OCI-M2 (cell line): ENCODE data around the gene ESR2.
"Not testable (repeated sequence)": the region's sequence is repeated elsewhere in the genome, so short reads cannot be mapped to it uniquely, and the experiment has no call there.

Experiments used
- DNase-seq: peaks from one replicate; lab custom pipeline; 2025; ENCODE audit not compliant: unreplicated experiment; lab: John Stamatoyannopoulos, UW

Gene ESR2

DNA sequence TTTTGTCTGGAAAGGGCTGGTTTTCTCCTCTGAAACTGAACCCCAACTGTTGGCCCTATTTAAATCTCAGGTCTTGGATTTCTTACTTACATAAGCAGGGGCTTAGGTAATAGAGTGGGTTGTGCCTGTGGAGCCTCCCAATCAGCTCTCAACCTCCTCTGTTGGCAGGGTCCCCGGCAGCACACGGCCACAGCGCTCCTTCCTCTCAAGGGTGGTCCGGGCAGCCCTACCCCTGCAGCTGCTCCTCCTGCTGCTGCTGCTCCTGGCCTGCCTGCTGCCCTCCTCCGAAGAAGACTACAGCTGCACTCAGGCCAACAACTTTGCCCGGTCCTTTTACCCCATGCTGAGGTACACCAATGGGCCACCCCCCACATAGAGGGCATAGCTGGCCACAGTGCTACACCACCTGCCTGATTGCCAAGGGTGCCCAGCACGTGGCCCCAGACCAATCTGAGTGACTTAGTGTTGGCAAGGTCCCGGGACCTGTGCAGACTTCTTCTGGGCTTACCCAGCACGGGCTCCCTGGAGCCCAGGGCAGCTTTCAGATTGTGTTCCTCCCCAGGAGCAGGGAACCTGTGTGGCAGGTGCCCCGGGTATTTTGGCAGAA is 68.9 kb downstream of the ESR2 start:
- DNase-seq: no peak

DNA sequence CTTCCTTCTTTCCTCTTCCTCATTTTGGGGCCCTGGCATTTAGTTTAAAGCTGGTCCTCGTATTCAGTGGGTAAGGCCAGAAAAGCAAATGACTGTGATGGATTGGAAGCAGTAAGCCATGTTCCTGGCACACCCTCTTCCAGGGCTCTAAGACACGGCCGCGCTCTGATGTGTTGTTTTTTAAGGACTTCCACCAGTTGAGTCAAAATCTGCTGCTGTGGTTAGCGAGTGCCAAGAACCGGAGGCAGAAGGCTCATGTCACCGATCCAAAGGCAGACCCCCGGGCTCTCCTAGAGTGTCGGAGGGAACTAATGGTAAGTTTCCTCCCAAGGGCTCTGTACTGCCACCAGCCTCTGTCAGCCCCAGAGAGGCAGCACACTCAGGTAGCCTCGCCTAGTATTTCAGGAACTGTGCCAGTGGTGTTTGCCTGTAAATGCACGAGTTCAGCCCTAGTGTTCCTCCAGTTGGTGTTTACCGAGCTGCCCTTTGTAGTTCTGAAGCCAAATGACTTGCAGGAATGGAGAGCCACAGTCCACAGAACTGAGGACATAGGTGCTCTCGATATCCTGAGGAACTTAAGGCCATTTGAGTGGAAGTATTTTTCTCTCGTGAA is 72.7 kb downstream of the ESR2 start:
- DNase-seq: no peak

DNA sequence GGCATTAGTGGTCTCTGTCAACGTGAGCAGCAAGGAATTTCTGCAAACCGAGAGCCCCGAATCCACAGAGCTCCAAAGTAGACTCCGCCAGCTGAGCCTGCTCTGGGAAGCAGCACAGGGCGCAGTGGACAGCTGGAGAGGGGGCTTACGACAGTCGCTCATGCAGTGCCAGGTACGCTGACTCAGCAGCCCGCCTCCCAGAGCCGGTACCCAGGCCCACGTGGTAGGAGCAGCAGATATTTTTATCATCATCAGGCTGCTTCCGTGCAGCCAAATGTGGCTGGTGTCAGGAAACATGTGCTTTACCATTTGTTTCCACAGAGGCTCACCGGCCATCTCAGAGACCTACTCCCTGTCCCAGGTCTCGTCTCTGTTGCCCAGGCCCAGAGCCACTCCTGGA is 73.7 kb downstream of the ESR2 start:
- DNase-seq: no peak

DNA sequence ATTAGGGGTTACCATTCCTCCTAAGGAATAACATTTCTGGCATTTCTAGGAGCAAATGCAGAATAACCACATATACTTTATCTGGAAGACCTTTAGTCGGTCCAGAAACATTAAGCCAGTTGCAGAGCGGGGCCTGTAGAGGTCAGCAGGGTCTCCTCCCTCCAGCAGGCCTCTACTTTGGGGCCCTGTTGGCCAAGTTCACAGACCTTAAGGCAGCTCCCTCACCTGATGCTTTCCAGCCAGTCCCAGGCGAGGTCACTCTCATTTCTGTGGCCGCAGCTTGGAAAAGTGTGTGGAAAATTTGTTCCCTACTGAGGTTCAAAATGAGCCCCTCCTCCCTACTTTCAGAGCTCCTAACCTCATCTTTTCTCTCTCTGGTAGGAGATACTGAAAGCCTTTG is 74.1 kb downstream of the ESR2 start:
- DNase-seq: no peak

DNA sequence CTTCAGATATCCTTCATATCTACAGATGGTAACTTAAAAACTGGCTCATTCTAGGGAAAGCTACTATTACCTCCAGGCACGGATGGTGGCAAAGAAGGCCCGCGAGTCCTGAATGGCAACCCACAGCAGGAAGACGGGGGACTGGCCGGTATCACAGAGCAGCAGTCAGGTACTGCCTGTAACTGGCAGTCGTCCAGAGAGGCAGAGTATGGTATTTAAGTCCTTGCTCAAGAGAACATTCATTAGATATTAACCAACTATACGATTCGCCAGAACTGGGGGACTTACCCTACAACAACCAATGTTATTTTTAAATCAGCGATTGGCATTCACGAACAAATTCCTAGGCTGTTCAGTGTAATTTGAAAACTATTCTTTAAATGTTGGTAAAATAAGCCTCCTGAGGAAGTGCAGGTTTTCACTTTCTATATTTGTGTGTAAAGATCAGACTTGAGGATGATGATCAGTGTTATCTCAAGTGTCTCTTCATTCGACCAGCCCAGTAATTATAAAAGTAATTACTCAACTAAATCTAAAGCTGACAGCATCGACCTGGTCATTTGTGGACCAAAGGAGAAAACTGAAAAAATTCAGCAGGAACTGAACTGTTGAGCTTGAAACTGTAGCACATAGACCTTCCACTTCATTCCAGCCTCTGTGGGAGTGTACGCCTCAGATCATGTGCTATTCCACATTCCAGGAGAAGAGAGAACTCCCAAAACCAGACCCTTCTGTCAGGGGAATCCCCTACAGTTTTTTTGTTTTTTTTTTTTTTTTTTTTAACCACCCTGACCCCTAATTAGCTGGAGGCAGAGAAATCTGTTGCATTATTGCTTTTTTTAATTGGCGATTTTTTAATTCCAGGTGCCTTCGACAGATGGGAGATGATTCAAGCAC is 75.6 kb downstream of the ESR2 start:
- DNase-seq: no peak

DNA sequence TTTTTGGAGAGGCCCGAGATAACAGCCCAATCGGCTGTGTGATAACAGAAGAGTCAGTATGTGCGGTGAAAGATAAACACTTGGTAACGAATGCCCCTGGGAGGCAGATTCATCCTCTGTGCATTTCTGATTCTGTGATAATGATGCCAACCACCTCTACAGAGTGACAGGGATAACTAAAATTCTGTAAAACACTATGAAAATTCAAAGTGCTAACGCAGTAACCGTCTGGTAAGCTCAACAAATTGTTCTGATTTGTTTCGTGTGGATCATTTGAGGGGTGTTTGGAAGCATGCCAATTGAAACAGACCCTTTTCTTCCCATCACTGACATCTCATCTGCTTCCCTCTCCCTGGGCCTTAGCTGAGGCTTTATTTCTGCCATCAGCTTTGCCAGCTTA is 76.3 kb downstream of the ESR2 start:
- no peak for DNase-seq

DNA sequence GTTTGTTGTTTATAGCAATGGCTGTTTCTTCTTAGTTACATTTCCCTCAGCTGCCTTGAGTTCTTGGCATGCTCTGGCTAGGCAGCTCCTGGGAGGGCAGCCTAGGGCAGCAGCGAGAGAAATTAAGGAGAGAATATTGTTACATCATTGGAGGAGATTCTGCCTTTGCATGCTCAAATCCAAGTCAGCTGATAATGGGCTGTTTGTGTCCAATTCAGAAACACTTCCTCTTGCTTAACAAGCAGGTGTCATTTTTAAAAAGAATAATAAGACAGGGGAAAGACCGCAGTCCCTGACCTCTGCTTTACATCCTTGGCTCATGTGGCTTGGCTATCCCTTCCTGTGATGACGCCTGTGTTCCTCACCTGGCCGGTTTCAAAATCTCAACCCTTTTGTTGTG is 76.9 kb downstream of the ESR2 start:
- DNase-seq: no peak

DNA sequence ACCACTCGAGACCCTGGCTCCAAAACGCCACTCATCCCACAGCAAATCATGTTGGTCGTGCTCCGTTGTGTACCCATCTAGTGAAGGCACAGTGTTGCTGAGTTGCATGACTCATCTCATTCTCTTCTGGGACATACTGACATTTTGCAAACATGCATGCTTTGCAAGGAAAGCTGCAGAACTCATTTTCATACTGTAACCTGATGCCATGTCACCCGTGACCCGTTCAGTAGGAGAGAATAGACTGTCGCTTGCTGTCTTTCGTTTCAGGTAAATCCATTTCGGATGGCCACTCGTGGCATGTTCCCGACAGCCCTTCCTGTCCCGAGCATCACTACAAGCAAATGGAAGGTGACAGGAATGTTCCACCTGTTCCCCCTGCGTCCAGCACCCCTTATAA is 78.2 kb downstream of the ESR2 start:
- no peak for DNase-seq

DNA sequence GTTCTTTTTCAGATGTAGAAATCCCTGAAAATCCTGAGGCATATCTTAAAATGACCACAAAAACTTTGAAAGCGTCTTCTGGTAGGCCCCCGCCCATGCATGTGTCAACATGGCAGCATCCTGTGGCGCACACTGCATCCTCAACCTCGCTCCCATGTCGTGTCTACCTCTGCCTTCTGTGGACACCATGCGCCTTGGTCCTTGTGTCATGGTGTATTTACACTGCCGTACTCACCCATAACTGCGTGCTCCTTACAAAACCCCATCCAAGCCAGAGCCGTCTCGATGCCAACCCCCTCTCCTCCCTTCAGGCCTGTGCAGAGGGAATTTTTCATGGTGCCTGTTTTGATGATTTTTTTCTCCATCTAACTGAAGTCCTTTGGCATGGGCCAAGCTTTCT is 78.9 kb downstream of the ESR2 start:
- DNase-seq: no peak

DNA sequence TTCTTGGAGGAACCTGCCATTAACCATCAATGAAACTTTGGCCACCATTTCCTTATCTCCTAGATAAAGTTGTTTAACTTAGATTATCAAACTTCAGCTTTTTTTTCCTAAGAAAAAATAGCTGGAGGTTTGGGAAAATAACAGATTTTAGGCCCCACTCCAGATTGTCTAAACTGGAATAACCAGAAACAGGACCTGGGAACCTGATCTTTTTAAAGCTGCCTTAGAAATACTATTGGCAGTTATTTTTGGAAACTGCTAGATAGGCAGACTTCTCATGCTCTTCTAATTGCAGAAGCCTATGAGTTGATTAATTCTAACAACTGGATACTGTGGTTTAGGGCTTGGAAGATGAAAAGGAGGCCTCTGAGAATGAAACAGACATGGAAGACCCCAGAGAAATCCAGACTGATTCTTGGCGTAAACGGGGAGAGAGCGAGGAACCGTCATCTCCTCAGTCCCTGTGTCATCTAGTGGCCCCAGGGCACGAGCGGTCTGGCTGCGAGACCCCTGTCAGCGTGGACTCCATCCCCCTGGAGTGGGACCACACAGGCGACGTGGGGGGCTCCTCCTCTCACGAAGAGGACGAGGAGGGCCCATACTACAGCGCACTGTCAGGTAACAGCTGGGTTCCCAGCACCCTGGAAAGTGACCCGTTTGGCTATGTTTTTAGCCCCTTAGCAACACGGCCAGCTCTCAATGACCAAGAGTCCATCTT is 80.2 kb downstream of the ESR2 start:
- no peak for DNase-seq

DNA sequence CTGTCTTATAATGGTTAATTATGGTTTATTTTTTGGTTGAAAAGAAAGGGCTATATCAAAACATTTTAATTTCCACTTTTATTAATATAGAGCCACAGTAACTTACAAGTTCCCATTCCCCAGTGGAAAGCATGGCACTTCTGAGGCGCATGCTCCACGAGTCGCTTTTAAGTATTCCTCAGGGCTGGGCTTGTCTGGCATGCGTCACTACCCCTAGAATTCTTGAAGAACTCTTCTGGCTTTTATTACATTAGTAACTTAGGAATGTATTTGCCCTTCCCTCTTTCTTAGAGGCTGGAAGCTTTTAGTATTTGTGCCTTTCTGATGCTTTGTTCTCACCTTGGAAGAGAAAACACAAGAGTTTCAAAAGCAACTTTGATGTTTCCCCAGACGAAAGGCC is 81.1 kb downstream of the ESR2 start:
- no peak for DNase-seq

DNA sequence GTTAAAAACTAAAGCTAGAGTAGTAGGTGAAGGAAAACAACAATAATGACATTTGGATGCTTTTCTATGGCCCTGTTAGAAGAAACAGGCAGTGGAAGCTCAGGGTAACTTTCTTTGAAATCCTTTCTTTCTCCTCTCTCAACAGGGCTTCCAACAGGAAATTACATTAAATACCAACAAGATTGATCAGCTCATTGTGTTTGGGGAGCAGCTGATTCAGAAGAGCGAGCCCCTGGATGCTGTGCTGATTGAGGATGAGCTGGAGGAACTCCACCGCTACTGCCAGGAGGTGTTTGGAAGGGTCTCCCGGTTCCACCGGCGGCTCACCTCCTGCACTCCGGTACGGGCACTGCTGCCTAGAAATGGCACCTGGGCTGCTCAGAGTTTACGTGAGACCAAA is 81.5 kb downstream of the ESR2 start:
- DNase-seq: no peak

DNA sequence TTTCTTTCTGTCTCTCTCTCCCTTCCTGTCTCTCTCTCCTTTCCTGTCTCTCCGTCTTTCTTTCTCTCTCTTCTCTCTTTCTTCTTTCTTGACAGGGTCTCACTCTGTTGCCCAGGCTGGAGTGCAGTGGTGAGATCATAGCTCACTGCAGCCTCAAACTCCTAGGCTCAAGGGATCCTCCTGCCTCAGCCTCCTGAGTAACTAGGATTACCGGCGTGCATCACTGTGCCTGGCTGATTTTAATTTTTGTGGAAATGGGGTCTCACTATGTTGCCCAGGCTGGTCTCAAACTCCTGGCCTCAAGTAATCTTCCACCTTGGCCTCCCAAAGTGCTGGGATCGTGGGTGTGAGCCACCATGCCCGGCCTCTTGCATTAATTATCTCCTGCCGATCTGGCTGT is 83.3 kb downstream of the ESR2 start:
- not testable (repeated sequence) for DNase-seq

DNA sequence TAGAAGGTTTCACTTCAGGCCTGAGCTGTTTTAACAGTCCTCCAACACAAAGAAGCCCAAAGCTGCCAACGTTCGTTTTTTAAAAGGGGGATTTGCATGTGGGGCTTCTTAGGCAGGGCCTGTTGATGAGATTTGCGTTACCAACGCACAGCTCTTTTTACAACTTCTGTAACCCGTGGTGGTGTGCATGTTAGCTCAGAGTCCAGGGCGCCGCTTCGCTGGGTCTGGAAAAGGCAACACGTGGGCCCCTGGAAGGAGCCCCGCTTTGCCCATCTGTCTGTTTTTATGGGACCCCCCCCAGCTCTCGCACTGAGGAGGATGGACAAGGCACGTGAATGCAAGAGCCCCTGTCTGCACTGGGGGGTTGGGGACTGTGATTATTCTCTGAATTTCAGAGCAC is 84.0 kb downstream of the ESR2 start:
- no peak for DNase-seq

DNA sequence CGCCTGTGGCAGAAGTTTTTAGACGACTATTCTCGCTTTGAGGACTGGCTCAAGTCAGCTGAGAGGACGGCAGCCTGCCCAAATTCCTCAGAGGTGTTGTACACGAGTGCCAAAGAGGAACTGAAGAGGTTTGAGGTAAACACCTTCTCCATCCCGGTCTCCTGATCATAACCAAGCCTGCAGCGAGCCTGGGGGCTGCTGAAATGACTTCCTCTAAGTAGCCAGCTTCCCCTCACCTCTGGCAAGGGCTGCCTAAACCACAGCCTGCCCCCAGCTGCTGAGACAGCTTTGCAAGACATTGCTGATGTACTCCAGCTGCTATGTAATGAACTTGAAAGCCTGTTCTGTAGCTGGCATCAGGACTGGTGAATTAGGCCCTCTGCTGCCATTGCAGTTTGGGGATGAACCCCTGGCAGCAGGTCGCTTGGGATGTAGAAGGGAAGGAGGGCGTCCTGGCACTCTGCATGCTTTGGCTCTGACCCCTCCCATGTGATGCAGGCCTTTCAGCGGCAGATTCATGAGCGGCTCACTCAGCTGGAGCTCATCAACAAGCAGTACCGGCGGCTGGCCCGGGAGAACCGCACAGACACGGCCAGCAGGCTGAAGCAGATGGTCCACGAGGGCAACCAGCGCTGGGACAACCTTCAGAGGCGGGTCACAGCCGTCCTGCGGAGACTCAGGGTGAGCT is 84.6 kb downstream of the ESR2 start:
- DNase-seq: no peak

DNA sequence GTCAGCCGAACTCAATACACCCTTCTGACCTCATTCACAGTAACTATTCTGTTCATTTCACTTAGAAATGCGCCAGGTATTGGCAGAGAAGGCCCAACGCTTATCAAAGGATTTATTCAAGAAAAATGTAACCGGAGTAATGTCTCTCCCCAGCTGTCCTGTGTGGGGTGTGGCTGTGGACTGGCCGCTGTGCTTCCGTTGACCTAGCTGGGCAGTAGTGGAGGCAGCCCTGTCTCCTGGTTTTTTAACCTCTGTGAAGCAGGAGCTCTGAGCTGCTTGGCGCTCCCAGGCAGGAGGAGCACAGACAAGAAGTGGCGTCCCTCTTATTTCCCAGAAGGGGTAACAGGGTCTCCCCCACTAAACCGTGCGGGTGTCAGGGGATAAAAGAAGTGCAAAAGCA is 85.2 kb downstream of the ESR2 start:
- no peak for DNase-seq

DNA sequence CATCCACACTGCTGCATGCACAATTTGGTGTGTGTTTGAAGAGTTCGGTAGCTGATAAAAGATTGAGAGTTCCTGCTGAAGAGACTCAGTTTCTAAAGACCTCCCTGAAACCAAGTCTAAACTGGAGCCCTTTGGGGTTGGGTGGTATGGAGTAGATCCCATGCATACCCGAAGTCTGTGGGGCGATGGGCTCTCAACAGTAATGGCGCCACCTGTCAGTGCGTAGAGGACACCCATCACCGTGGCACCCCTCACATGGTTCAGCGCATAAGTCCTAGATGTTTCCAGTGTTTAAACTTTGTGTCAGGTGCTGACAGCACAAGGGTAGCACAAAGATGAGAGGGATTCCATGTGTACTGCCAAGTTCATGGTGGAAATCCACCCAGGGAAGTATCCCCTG is 85.9 kb downstream of the ESR2 start:
- no peak for DNase-seq

DNA sequence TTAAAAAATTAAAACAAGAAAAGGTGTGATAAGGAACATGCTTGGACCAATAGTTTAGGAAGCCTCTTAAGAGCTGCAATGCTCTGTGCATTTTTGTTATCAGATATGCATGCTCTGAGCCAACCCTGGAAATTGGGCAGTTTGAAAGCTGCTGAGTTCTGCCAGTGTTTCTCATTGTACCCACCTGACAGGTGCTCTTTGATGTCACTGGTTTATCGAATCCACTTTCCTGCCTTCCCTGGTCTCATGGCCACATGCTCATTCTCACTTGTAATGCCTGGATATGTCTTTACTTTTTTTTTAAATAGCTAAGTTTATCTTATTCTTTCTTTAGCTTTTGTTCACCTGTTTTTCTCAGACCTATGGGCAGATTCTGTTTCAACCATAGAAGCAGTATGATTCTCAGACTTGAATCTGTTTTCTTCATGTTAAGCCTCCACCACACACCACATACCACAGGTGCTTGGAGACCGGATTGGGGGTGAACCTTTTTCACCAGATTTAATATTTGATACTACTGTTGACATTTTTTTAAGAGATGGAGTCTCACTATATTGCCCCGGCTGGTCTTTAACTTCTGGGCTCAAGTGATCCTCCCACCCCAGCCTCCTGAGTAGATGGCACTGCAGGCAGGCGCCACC is 90.7 kb downstream of the ESR2 start:
- DNase-seq: no peak

DNA sequence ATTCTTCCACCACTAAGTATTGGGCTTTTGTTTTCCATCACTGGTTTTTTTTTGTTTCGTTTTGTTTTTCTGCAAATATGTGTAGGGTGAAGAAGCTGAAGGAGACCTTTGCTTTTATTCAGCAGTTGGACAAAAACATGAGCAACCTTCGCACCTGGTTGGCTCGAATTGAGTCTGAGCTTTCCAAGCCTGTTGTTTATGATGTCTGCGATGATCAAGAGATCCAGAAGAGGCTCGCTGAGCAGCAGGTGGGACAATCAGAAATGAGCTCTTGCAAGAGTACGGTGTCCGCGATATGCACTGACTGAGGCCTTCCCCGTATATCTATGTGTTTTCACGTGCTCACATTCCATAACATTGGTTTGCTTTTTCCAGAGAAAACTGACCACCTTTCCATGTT is 91.5 kb downstream of the ESR2 start:
- DNase-seq: no peak

DNA sequence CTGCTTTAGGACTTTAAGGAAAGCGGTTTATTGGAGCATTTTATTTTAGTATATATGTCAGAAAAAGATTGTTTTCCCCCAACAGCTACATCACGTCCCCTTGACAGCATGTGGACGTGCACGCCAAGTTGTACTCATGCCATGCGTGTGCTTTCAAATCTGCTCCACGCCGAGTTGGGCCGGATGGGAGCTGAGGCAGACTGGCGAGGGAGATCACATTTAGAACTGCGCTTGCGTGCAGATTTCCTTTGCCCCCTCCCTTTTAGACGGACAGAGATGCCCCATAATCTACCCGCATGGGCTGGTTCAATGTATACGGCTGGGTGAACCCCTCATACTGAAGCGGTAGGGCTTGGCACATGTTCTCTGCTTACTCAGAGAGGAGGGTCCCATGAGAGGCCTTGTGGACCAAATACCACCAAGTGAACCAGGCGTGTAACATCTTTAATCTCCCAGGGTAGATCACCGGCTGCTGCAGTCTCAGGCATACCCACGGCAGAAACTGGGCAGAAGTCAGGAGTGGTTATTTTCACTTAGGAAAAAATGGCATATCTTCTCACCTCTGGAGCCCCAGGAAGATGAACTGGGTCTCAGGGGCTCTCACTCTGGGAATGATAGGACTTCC is 92.1 kb downstream of the ESR2 start:
- no peak for DNase-seq
